Panc1 (cell line): ENCODE data around the gene IL3RA. TPM values are rescaled to one million over a fixed set of nuclear protein-coding genes. Genes with fewer than 3 reads are reported as not detected.

Experiments
- ATAC-seq: fragments of 200-7000 bp; cut with Tn5 transposase; 2 replicates; pipeline ENCODE4 v1.9.1; 2020; ENCODE audit warnings: mild to moderate bottlenecking, moderate library complexity
- BruUV-seq: library from RNA; stranded (reverse); fragments of 400-500 nt; replicated peaks from 2 replicates; lab custom pipeline; 2021; lab: Mats Ljungman, UMichigan
- CTCF ChIA-PET: fragments of 300-600 bp; sonication (Branson Sonifier 250); formaldehyde crosslinking; loops from one replicate; lab custom pipeline; 2022; ENCODE audit warnings: antibody characterized with exemption; lab: Charles Lee
- POLR2A ChIA-PET: fragments of 300-600 bp; sonication (Branson Sonifier 250); formaldehyde crosslinking; loops from one replicate; lab custom pipeline; 2022; ENCODE audit warnings: antibody characterized with exemption; lab: Charles Lee
- DNase-seq: peaks from one replicate; pipeline ENCODE4 v3.0.0-alpha.2; 2010; ENCODE audit warnings: low read depth, low spot score
- H3K27ac ChIP-seq: 2 replicates; pipeline ENCODE4 v1.5.1; 2011; ENCODE audit warnings: mild to moderate bottlenecking, low read length, inconsistent platforms
- H3K27me3 ChIP-seq: fragments of 200-500 bp; sonication (Bioruptor generic); 2 replicates; pipeline ENCODE4 v1.6.0; 2014; ENCODE audit warnings: low read length, inconsistent platforms; ENCODE audit not compliant: control insufficient read depth, insufficient read depth
- H3K36me3 ChIP-seq: fragments of 200-500 bp; sonication (Bioruptor generic); 2 replicates; pipeline ENCODE4 v1.5.1; 2014; ENCODE audit warnings: inconsistent platforms, mild to moderate bottlenecking, low read length, moderate library complexity; ENCODE audit not compliant: control insufficient read depth, insufficient read depth
- H3K4me1 ChIP-seq: 2 replicates; pipeline ENCODE4 v1.5.1; 2011; ENCODE audit warnings: inconsistent platforms, mild to moderate bottlenecking, low read length, moderate library complexity; ENCODE audit not compliant: control insufficient read depth, insufficient read depth
- H3K4me3 ChIP-seq, 2 experiments: 2 replicates each; pipeline ENCODE4 v1.5.1; 2011 to 2012; ENCODE audit warnings: low read depth in 2 of 2, low read length in 2 of 2, mild to moderate bottlenecking in 2 of 2, inconsistent platforms in 1 of 2, moderate library complexity in 1 of 2
- H3K9me3 ChIP-seq: fragments of 200-500 bp; sonication (Bioruptor generic); 2 replicates; pipeline ENCODE4 v1.5.1; 2014; ENCODE audit warnings: low read depth, mild to moderate bottlenecking, inconsistent platforms, low read length, moderate library complexity; ENCODE audit not compliant: control insufficient read depth, insufficient read depth
- POLR2AphosphoS5 ChIP-seq: IDR thresholded peaks from 2 replicates; pipeline ENCODE4 v1.6.1; 2012; ENCODE audit warnings: mild to moderate bottlenecking, low read depth, low read length, moderate library complexity
- SIN3A ChIP-seq: IDR thresholded peaks from 2 replicates; pipeline ENCODE4 v1.6.1; 2012; ENCODE audit warnings: low read depth, mild to moderate bottlenecking, low read length, moderate library complexity, borderline replicate concordance; ENCODE audit not compliant: insufficient read depth
- TCF7L2 ChIP-seq: IDR thresholded peaks from 2 replicates; pipeline ENCODE4 v1.6.1; 2011; ENCODE audit warnings: mild to moderate bottlenecking, low read depth, low read length, inconsistent platforms
- in situ Hi-C: cut with HindIII; loops from 2 replicates; pipeline ENCODE4 v1.10.0; 2016; ENCODE audit warnings: low sequenced_read_pairs, low pct_unique_long_range_greater_than_20kb
- intact Hi-C: fragments of 100-400 bp; cut with micrococcal nuclease; formaldehyde crosslinking; loops from one replicate; pipeline ENCODE4 v1.10.0; 2022; ENCODE audit not compliant: unreplicated experiment
- total RNA-seq: library from RNA; stranded (reverse); gene quantifications from one replicate; pipeline ENCODE4 v1.2.1, GENCODE V29; 2021; ENCODE audit not compliant: unreplicated experiment
- TF ChIP-seq, protein P1 (sequence below), 2 experiments: IDR thresholded peaks; 2 replicates each; pipeline ENCODE4 v1.6.1; 2011 to 2012; ENCODE audit warnings: low read depth in 2 of 2, control low read depth in 1 of 2, low read length in 1 of 2, mild to moderate bottlenecking in 1 of 2, moderate library complexity in 1 of 2; ENCODE audit not compliant: insufficient read depth in 1 of 2
- TF ChIP-seq, protein P2 (sequence below): fragments of 450-650 bp; IDR thresholded peaks from 2 replicates; pipeline ENCODE4 v1.5.1; 2017; ENCODE audit warnings: mild to moderate bottlenecking

IL3RA gene
- total RNA-seq, 1 experiment from 2014 or later = 0.28 TPM

DNA sequence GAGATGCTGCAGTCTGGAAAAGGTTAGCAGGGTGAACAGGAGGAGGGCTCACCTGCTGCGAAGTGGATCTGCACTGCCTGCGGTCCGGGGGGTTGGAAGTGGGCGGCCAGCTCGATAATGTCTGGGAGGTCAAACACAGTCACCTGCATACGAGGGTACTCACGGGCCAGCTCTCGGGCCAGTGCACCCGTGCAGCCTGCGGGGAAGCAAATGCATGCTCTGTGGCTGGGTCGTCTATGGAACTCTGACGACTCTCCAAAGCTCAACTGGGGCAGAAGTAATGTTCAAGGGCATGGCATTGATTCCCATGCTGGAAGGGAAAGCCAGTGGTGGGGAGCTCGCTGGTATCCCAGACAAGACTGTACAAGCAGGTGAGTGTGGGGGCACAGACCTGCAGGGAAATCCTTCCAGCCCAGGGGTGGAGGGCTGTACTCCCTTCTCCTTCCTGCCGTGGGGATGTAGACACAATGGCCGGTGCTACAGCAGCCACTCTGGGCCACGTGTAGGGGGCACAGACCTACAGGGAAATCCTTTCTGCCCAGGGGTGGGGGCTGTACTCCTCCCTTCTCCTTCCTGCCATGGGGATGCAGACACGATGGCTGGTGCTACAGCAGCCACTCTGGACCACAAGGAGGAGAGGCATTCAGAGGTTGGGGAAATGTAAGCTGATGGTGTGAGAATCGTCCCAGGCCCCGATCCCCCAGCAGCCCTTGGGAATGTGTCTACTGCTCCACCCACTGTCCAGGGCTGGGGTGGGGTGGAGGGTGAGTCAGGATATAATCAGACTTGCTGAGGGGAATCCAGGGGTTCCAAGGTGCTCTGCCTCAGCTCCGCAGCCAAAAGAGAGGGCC is 81.6 kb downstream of the IL3RA start:
- in situ Hi-C loops (no loop called here), intact Hi-C loops (no loop called here)
- ChIA-PET POLR2A (no interaction called here), CTCF (no interaction called here)
- Histone ChIP-seq H3K27me3 (no peaks in the 10 kb centered on the region), H3K36me3 (no peaks in the 10 kb centered on the region), H3K4me1 (no peaks in the 10 kb centered on the region), H3K4me3 (no peak overlapping the region), H3K27ac (no peak overlapping the region), H3K9me3 (no peaks in the 10 kb centered on the region)
- BruUV-seq = no TSS peak
- ATAC-seq (0 out of 2 replicates have a peak, but pooled peaks have one; percentile 14), DNase-seq (no peak)
- TF ChIP-seq, protein P1, sequence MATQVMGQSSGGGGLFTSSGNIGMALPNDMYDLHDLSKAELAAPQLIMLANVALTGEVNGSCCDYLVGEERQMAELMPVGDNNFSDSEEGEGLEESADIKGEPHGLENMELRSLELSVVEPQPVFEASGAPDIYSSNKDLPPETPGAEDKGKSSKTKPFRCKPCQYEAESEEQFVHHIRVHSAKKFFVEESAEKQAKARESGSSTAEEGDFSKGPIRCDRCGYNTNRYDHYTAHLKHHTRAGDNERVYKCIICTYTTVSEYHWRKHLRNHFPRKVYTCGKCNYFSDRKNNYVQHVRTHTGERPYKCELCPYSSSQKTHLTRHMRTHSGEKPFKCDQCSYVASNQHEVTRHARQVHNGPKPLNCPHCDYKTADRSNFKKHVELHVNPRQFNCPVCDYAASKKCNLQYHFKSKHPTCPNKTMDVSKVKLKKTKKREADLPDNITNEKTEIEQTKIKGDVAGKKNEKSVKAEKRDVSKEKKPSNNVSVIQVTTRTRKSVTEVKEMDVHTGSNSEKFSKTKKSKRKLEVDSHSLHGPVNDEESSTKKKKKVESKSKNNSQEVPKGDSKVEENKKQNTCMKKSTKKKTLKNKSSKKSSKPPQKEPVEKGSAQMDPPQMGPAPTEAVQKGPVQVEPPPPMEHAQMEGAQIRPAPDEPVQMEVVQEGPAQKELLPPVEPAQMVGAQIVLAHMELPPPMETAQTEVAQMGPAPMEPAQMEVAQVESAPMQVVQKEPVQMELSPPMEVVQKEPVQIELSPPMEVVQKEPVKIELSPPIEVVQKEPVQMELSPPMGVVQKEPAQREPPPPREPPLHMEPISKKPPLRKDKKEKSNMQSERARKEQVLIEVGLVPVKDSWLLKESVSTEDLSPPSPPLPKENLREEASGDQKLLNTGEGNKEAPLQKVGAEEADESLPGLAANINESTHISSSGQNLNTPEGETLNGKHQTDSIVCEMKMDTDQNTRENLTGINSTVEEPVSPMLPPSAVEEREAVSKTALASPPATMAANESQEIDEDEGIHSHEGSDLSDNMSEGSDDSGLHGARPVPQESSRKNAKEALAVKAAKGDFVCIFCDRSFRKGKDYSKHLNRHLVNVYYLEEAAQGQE (IDR thresholded peaks at IDR 0.05; ENCODE audit: insufficient read depth in 1 of 2, low read depth in 2 of 2, low read length in 1 of 2) = no peak
- TF ChIP-seq TCF7L2 = no peak
- TF ChIP-seq SIN3A = no peak

DNA sequence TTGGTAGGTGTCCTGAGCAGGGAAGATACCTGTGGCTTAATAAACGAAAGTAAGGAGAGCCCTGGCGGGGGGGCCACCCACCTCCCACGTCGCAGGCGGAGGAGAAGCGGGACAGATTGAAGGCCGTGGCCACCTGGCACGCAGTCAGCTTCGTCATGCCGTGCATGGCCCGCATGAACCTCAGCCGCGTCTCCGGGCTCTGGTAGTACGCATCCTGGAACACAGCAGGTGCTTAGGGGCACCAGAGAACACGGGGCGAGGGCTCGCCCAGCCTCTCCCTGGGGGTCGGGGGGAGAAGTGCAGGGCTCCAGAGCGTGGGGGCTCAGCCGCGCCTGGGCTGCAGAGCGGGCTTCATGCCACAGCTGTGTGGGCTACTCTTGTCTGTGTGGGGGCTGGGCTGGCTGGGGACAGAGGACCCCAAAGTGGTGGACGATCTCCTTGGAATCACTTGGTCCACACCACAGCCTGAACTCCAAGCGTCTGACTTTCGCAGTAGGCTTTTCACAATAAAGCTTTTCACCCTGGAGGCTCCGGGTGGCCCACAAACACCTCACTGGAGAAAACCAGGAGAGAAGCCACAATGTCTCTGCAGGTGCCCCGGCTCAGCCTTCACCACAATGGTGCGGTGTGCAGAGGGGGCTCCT is 82.4 kb downstream of the IL3RA start:
- in situ Hi-C loops (no loop called here), intact Hi-C loops (no loop called here)
- ChIA-PET POLR2A (no interaction called here), CTCF (no interaction called here)
- Histone ChIP-seq H3K27ac (no peak overlapping the region), H3K4me3 (no peak overlapping the region), H3K9me3 (no peaks in the 10 kb centered on the region), H3K4me1 (no peaks in the 10 kb centered on the region), H3K27me3 (no peaks in the 10 kb centered on the region), H3K36me3 (no peaks in the 10 kb centered on the region)
- TF ChIP-seq, protein P1 (IDR thresholded peaks at IDR 0.05; ENCODE audit: insufficient read depth in 1 of 2, low read depth in 2 of 2, low read length in 1 of 2) = no peak
- no peak for TF ChIP-seq POLR2AphosphoS5
- TF ChIP-seq TCF7L2 = no peak
- TF ChIP-seq, protein P2, sequence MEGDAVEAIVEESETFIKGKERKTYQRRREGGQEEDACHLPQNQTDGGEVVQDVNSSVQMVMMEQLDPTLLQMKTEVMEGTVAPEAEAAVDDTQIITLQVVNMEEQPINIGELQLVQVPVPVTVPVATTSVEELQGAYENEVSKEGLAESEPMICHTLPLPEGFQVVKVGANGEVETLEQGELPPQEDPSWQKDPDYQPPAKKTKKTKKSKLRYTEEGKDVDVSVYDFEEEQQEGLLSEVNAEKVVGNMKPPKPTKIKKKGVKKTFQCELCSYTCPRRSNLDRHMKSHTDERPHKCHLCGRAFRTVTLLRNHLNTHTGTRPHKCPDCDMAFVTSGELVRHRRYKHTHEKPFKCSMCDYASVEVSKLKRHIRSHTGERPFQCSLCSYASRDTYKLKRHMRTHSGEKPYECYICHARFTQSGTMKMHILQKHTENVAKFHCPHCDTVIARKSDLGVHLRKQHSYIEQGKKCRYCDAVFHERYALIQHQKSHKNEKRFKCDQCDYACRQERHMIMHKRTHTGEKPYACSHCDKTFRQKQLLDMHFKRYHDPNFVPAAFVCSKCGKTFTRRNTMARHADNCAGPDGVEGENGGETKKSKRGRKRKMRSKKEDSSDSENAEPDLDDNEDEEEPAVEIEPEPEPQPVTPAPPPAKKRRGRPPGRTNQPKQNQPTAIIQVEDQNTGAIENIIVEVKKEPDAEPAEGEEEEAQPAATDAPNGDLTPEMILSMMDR = no peak
- TF ChIP-seq SIN3A = no peak
- BruUV-seq = no TSS peak
- no peak for DNase-seq
- peak; percentile 9; the same call in 1 of the 2 replicates for ATAC-seq
